Stromal cell of bone marrow (primary cell): Measurements from ENCODE around the gene CMIP.

Experiments used
- DNase-seq: peaks from one replicate; pipeline ENCODE4 v3.0.0-alpha.2; 2012; ENCODE audit warnings: low read depth

CMIP gene

DNA sequence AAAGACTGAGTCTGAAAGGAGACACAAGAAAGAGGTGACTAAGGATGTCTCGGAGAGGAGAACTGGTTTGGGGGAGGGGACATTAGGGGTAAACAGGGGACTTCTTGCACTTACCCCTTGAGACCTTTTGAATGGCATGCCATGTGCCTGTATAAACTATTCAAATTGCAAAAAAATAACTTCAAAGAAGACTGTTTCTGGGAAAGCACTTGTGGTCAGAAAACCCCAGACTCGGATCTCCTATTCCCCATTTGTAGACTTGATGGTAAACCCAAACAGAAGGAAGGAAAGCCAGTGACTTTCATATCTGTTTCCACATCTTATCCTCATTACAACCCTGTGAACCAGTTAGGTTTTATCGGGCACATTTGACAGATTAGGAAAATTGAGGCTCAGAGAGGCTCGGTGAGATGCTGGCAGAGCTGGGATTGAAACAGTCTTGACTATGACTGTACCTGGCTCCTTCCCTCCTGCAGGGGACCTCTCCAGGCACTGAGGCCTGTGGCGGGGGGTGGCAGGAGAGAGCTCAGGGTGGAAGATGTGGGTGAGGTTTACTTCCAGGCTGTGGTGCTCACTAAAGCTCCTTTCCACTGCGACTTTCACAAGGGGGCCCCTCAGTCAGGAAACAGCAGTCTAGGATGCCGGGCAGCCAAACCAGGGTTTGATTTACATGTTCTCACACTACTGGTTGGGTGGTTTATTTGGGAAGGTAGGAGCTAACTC is 304.0 kb downstream of the CMIP start:
- no peak for DNase-seq

DNA sequence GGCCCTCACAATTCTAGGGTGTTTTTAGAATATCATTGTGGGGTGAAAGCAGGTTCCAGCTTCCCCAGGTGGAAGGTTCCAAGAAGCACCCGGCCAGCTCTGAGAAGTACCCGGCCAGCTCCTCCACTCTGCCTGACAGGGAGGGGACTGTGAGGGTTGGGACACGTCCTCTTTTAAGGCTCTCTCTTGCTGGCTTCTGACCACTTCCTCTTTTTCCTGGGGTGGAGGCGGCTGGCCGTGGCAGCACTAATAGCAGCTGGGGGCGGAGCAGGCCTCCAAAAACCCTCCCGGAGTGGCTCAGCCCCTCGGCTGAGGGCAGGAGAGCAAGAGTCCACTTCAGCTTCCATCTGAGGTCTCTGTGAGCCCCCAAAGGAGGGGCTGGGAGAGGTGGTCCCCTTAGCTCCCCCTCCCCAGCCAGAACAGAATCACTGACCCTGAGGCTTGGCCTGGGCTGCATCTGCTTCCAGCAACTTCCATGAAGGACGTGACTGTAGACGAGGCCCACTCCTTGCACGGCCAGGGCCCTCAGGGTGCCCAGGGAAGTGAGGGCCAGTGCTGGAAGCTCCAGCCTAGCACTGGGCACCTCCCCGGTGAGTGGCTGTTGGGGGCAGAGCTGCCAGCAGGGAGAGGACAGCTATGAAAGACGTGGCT is 307.7 kb downstream of the CMIP start:
- DNase-seq = no peak

DNA sequence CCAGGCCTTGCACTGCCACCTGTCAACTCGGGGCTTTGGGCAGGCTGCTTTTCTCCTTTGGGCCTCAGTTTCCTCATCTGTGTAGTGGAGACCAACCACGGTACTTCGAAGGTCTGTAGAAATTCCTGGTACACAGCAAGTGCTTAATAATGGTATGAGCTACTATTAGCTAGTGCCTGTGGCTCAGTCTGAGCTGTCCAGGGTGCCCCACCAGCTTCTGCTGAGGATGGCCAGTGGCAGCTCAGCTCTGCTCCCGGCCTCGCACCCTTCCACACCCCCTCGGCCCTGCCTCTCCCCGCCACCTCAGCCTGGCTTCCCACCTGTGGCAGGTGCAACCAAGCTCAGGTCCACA is 308.2 kb downstream of the CMIP start:
- DNase-seq = no peak

DNA sequence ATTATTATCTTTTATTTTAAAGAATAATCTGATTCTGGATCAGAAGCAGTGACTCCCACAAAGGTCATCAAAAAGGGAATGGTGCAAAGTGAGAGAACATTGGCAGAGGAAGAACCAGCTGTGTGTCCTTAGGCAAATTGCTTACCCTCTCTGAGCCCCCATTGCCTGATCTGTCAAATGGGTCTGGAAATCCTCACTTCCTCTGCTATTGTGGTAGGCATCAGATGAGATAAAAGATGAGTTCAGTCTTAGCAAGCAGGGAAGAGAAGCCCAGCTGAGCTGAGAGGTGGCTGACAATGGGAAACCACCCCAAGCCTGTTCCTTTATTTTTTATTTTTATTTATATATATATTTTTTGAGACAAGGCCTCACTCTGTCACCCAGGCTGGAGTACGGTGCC is 310.2 kb downstream of the CMIP start:
- DNase-seq = no peak

DNA sequence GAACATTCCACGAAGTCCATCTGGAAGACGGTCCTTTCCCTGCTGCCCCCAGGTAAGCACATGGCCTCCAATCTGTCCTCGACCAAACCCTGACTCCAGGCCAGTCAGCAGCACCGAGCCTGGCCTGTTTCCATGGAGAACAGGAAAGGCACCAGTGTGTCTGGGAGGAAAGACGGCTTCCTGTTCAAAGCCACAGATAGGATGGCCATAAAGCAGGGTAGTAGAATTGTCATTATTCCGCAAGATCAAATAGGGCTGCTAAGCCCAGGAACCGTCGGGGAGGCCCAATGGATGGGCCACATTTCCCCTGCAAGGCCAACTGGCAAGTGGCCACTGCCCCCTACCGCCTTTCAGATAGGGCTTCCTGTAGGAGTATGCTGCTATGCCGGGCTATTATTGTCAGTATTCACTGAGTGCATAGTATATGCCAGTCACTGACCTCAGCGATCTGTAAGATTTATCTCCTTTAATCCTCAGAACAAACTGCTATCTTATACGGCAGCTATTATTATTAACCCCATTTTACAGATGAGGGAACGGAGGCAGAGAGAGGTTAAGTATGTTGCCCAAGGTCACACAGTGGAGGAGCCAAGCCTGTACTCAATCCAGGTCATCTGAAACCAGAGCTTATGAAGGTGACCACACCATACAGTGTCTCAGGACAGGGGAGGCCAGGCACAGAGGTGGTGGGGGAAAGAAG is 311.5 kb downstream of the CMIP start:
- no peak for DNase-seq

DNA sequence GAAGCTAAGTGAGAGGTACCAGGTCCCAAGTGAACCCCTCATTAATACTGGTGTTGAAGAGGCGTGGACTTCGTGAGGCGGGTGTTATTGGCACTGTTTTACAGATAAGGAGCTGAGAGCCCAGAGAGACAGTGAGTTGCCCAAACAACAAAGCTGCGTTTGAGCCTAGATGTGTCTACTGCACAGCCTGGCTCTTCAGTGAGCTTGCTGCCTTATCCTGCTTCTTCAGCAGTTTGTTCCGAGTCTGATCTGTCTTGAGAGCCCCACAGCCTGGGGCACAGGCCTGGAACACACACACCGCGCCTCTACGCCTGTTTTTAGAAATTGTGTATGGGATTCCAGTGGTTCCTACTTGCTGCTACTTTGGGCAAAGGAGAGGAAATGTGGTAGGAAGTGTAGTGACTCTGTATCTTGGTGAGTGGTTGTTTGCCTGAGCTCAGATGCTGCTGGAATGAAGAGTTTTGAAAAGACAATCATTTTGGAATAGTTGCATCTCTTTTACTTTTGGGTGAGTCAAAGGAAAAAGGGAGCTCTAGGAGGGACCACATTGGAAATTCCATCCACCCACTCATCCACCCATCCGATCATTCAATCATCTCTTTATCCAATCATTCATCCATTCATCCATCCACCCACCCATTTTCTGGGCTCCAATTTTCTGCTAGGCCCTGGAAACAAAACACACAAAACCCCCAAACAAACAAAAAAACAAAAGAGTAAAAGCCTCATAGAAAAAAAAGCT is 312.2 kb downstream of the CMIP start:
- DNase-seq = no peak

DNA sequence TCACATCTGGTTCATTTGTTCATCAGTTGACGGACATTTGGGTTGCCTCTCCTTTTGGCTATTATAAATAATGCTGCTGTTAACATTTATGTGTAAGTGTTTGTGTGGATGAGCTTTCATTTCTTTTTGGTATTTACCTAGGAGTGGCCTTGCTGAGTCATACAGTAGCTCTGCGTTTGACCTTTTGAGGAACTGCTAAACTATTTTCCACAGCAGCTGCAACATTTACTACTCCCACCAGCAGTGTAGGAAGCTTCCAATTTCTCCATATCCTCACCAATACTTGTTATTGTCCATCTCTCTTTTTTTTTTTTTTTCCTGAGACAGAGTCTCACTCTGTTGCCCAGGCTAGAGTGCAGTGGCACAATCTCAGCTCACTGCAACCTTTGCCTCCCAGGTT is 313.8 kb downstream of the CMIP start:
- no peak for DNase-seq
